Fibroblast of lung (primary cell): ENCODE measurements around the gene TJP3. TPM values are rescaled to one million over a fixed set of nuclear protein-coding genes. Genes with fewer than 3 reads are reported as not detected.

Source experiments
- DNase-seq, 2 donors: peaks; one replicate each; pipeline versions ENCODE4 v3.0.0 to v3.0.0-alpha.2; 2010; ENCODE audit warnings: low read depth in 2 of 2
- H2AFZ ChIP-seq: 2 replicates; pipeline ENCODE4 v1.5.1; 2012; ENCODE audit warnings: low read length, control low read depth, inconsistent platforms
- H3K27ac ChIP-seq: 2 replicates; pipeline ENCODE4 v1.5.1; 2011; ENCODE audit warnings: low read length, control low read depth; ENCODE audit not compliant: insufficient read depth
- H3K27me3 ChIP-seq: 2 replicates; pipeline ENCODE4 v1.5.1; 2011; ENCODE audit warnings: mild to moderate bottlenecking, low read length; ENCODE audit not compliant: control insufficient read depth, insufficient read depth
- H3K36me3 ChIP-seq: 2 replicates; pipeline ENCODE4 v1.5.1; 2011; ENCODE audit warnings: low read length; ENCODE audit not compliant: control insufficient read depth, insufficient read depth
- H3K4me1 ChIP-seq: 2 replicates; pipeline ENCODE4 v1.5.1; 2011; ENCODE audit warnings: low read length; ENCODE audit not compliant: control insufficient read depth, insufficient read depth; ENCODE audit errors: extremely low read depth
- H3K4me2 ChIP-seq: 2 replicates; pipeline ENCODE4 v1.5.1; 2011; ENCODE audit warnings: low read length, control low read depth; ENCODE audit not compliant: insufficient read depth; ENCODE audit errors: extremely low read depth
- H3K4me3 ChIP-seq, 4 experiments: fragments of 200-600 bp in 1 of 4; sonication (generic) in 1 of 4; replicated peaks in 1 of 4; 2 replicates each; pipeline ENCODE4 v1.5.1; 2011 to 2016; ENCODE audit warnings: low read length in 4 of 4, low read depth in 3 of 4, mild to moderate bottlenecking in 3 of 4, control low read depth in 2 of 4, inconsistent platforms in 1 of 4, mixed read lengths in 1 of 4; ENCODE audit not compliant: insufficient read depth in 1 of 4; ENCODE audit errors: control extremely low read depth in 1 of 4
- H3K79me2 ChIP-seq: 2 replicates; pipeline ENCODE4 v1.5.1; 2012; ENCODE audit warnings: mild to moderate bottlenecking, low read length, inconsistent platforms; ENCODE audit not compliant: control insufficient read depth, insufficient read depth
- H3K9ac ChIP-seq: 2 replicates; pipeline ENCODE4 v1.5.1; 2011; ENCODE audit warnings: mild to moderate bottlenecking, low read length, control low read depth; ENCODE audit not compliant: insufficient read depth
- H3K9me3 ChIP-seq: 2 replicates; pipeline ENCODE4 v1.5.1; 2012; ENCODE audit warnings: low read depth, low read length; ENCODE audit not compliant: control insufficient read depth, insufficient read depth
- H4K20me1 ChIP-seq: 2 replicates; pipeline ENCODE4 v1.5.1; 2011; ENCODE audit warnings: low read length; ENCODE audit not compliant: control insufficient read depth, insufficient read depth; ENCODE audit errors: extremely low read depth
- CTCF ChIP-seq, 2 donors: IDR thresholded peaks in 1 of 2; conservative IDR thresholded peaks in 1 of 2; 1 replicate in 1 of 2; 2 replicates in 1 of 2; pipeline ENCODE4 v1.5.1; 2011 to 2012; ENCODE audit warnings: low read length in 2 of 2, control low read depth in 1 of 2, inconsistent platforms in 1 of 2, low read depth in 1 of 2, mild to moderate bottlenecking in 1 of 2
- EZH2 ChIP-seq: IDR thresholded peaks from 2 replicates; pipeline ENCODE4 v1.5.1; 2012; ENCODE audit warnings: low read length, control low read depth, mild to moderate bottlenecking; ENCODE audit errors: missing control alignments
- polyA plus RNA-seq, 2 donors: library from polyadenylated mRNA; depleted of rRNA in 1 of 2; stranded (reverse) in 1 of 2; unstranded in 1 of 2; fragments of >200 nt; gene quantifications; 2 replicates each; pipeline ENCODE4 v1.2.1, GENCODE V29; 2011 to 2012; ENCODE audit warnings: missing spikeins in 1 of 2
- total RNA-seq: library from RNA; depleted of rRNA; stranded (reverse); fragments of >200 nt; gene quantifications from 2 replicates; pipeline ENCODE4 v1.2.1, GENCODE V29; 2014

TJP3 gene
- total and polyA plus RNA-seq, 2 donors (not counting 1 experiment from before 2014, with no cell fraction given), result not detected

GRCh38 chr19:3759482-3760254 lies 51.5 kb downstream of the TJP3 start:
- Histone ChIP-seq H4K20me1 (no peaks in the 10 kb centered on the region), H3K27ac (no peak overlapping the region), H3K4me3 (no peak overlapping the region)

GRCh38 chr19:3760871-3761361 lies 52.7 kb downstream of the TJP3 start:
- peaks cover 1% of the 10 kb centered on the region for H3K36me3 ChIP-seq
- TF ChIP-seq CTCF (conservative IDR thresholded peaks at IDR 0.05 in 1 of 2, IDR thresholded peaks at IDR 0.05 in 1 of 2; ENCODE audit: low read depth in 1 of 2, low read length in 2 of 2) (no peak), EZH2 (no peak)
- no peaks in the 10 kb centered on the region for H3K9me3 ChIP-seq
- H4K20me1 ChIP-seq, result no peaks in the 10 kb centered on the region
- peak overlapping the region; percentile 88 to 99 (median 96) for H3K4me3 ChIP-seq
- H3K27ac ChIP-seq, result peak overlapping the region; percentile 88
- no peaks in the 10 kb centered on the region for H3K27me3 ChIP-seq
- H3K4me1 ChIP-seq, result peaks cover 2% of the 10 kb centered on the region
- H3K9ac ChIP-seq, result peak overlapping the region; percentile 84
- DNase-seq, result peak; percentile 5 to 6
- peak overlapping the region; percentile 86 for H3K4me2 ChIP-seq
- peaks cover 9% of the 10 kb centered on the region for H3K79me2 ChIP-seq
- peak overlapping the region; percentile 80 for H2AFZ ChIP-seq

More at GRCh38 chr19:3759482-3760254, 51.5 kb downstream of the TJP3 start:
- no peak for TF ChIP-seq CTCF (conservative IDR thresholded peaks at IDR 0.05 in 1 of 2, IDR thresholded peaks at IDR 0.05 in 1 of 2; ENCODE audit: low read depth in 1 of 2, low read length in 2 of 2)
- DNase-seq, result no peak
- no peak overlapping the region for H3K9ac ChIP-seq
- H3K9me3 ChIP-seq, result no peaks in the 10 kb centered on the region
- H3K4me1 ChIP-seq, result peaks cover 2% of the 10 kb centered on the region
- H3K4me2 ChIP-seq, result no peak overlapping the region
- peaks cover 9% of the 10 kb centered on the region for H3K79me2 ChIP-seq
- H2AFZ ChIP-seq, result no peak overlapping the region
- peaks cover 1% of the 10 kb centered on the region for H3K36me3 ChIP-seq
- no peaks in the 10 kb centered on the region for H3K27me3 ChIP-seq

GRCh38 chr19:3761382-3762129 lies 53.4 kb downstream of the TJP3 start, which contains the start of gene APBA3:
Gene APBA3, minus strand, starts transcription at chr19:3761692. Its CDS starts 1,428 bp downstream, at chr19:3760264.
- Histone ChIP-seq H2AFZ (peak within 1 kb of the TSS; percentile 80), H3K4me3 (peak within 1 kb of the TSS; percentile 88 to 99 (median 96)), H3K79me2 (peaks cover 9% of the 10 kb centered on the region), H3K4me1 (peaks cover 2% of the 10 kb centered on the region), H4K20me1 (no peaks in the 10 kb centered on the region), H3K9me3 (no peaks in the 10 kb centered on the region), H3K9ac (peak within 1 kb of the TSS; percentile 88), H3K27me3 (no peaks in the 10 kb centered on the region), H3K36me3 (peaks cover 1% of the 10 kb centered on the region), H3K4me2 (peak within 1 kb of the TSS; percentile 86), H3K27ac (peak within 1 kb of the TSS; percentile 97)
- TF ChIP-seq CTCF (conservative IDR thresholded peaks at IDR 0.05 in 1 of 2, IDR thresholded peaks at IDR 0.05 in 1 of 2; ENCODE audit: low read depth in 1 of 2, low read length in 2 of 2) (peak; percentile 56 to 68), EZH2 (no peak)
- DNase-seq, result peak; percentile 72 to 87
